Stimulated activated naive CD8-positive, alpha-beta T cell treated with anti-CD3 and anti-CD28 coated beads, Interleukin-15, Interleukin-2, amounts not matched to agents 100 U/mL and 50 U/mL, for 24 hours (primary cell): Measurements from ENCODE around the gene ARL8A.
"Not testable (repeated sequence)": the region's sequence is repeated elsewhere in the genome, so short reads cannot be mapped to it uniquely, and the experiment has no call there.

Experiments used
- ATAC-seq: fragments of 150-1000 bp; cut with Tn5 transposase; one replicate; pipeline ENCODE4 v1.10.0; 2021
- DNase-seq: peaks from one replicate; pipeline ENCODE4 v3.0.0; 2021

ARL8A gene

DNA sequence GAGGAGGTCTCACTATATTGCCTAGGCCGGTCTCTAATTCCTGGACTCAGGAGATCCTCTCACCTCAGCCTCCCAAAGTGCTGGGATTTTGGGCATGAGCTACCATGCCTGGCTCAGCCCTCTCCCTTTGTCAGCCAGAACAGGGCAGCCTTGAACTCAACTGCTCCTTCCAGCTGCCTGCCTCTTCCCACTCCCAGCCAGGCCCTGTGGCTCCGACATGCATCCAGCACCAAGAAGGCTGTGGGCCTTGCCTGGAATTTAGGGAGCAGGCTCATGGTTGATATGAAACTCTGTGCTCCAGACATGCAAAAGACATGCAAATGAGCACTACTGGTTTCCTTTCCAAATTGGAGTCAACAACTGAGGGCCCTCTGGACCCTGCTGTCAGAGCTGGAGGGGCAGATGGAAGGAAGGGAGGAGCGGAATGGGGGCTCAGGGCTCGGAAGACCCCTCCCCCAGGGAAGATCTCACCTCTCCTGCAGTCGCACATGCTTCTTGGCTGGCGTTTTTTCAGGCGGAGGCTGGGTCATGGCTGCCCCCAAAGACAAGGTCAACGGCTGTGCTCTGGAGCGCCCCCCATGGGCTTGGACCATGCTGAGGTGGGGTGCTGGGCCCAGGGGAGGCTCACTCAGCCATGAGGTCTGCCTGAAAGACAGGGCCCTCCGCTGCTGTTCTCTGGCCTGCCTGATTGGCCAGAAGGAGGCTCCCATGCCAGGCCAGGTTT is 14.4 kb upstream of the ARL8A start:
- no peak for ATAC-seq
- peak; percentile 76 for DNase-seq

GRCh38 chr1:202157945-202158344 is 13.4 kb upstream of the ARL8A start:
- no peak for DNase-seq
- no peak for ATAC-seq

GRCh38 chr1:202156590-202156989 is 12.1 kb upstream of the ARL8A start:
- ATAC-seq: no peak
- DNase-seq: no peak

- DNase-seq: no peak
- ATAC-seq: no peak
Observed at GRCh38 chr1:202155478-202156021, 11.0 kb upstream of the ARL8A start.

DNA sequence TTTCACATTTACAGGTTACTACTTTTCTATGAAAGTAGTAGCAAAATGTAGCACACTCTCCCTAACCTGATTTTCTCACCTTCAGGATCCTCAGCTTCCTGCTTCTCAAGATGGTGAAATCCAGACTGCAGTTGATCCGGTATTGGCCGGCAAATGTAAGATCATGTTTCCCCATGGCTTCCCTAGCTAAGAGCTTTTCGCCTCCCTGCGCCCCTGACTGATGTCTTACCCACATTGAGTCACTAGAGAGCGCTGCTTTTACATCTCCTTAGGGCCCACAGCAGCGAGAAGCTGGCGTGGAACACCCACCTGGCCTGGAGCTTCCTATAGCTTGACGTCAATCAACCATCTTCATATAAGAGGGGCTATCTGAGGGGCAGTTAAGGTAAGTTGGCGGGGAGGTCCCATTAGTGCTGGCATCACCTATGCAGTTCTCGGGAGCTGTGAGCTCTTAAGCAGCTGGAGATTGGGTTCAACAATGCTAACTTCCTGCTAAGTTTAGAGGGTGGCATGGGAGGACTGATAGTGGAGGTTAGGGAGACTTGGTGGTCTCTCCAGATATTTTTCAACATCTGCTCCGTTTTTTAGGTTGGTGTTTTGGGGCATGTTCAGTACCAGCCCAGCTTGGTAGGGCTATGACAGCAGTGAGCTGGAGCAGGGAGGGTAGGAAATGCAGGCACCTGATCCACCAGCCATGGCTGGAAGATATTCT is 10.4 kb upstream of the ARL8A start:
- peak; percentile 55 for DNase-seq

GRCh38 chr1:202154148-202154765 is 9.7 kb upstream of the ARL8A start:
- ATAC-seq (no peak), DNase-seq (no peak)

More for the DNA sequence above, 10.4 kb upstream of the ARL8A start:
- ATAC-seq: no peak

DNA sequence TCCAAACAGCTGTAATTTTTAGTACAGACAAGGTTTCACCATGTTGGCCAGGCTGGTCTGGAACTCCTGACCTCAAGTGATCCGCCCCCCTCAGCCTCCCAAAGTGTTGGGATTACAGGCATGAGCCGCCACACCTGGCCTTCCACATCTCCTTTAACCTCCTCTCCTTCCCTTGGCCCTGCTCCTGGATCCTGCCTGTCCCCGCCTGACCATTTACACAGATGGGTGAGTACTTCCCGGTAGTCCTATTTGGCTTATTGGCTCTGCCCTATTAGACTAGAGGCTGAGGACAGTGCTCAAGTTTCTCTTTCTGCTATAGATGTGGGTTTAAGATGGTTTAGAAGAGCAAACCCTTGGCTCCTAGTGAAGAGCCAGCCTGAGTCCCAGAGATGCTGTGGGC is 8.7 kb upstream of the ARL8A start:
- ATAC-seq (no peak), DNase-seq (no peak)

DNA sequence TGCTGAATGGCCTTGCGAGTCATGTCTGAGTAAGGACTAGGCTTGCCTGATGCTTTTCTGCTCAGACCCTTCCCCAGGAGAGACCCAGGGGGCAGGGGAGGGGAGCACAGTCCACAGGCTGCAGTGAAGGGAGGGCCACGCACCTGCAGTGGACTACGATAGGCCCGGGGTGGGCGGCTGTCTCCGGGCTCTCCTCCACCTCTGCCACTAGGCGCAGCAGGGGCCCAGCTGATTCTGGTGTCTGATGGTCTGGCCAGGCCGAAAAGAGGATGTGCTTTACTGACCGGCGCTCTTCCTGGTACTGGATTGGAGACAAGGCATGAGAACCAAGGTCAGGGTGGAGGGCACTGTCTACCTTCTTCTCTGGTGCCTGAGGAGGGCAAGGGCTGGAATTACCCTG is 7.9 kb upstream of the ARL8A start:
- DNase-seq (no peak), ATAC-seq (no peak)

DNA sequence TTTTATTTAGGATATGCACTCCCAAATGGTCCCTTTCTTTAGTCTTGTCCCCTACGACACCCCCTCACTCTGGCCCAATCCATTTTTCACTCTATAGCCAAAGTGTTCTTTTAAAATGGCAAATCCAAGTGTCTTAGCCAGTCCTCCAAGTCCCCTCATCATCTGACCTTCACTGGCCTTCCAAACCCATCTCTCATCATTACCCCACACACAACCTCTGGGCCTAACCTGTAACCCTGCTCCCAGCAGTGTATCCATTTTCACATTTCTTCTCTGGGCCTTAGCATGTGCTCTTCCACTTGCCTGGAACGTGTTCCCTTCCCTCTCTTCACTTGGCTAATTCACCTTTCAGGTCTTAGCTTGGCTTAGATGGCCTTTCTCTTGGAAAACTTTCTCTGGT is 6.5 kb upstream of the ARL8A start:
- DNase-seq (no peak), ATAC-seq (no peak)

GRCh38 chr1:202150602-202151001 is 6.1 kb upstream of the ARL8A start:
- ATAC-seq (no peak), DNase-seq (no peak)

- no peak for DNase-seq
Observed at GRCh38 chr1:202150187-202150586, 5.7 kb upstream of the ARL8A start.

DNA sequence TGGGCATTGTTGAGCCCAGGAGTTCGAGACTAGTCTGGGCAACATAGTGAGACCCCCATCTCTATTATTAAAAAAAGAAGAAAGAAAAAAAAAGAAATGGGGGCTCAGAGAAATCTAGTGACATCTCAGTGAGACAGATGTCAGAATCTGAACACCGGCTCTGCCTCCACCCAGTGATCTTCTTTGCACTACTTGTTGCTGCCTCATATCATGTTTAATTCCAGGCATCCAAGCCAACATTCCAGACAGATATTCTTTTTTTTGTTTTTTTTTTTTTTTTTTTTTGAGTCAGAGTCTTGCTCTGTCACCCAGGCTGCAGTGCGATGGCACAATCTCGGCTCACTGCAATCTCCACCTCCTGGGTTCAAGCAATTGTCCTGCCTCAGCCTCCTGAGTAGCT is 5.0 kb upstream of the ARL8A start:
- no peak for ATAC-seq

More at GRCh38 chr1:202150187-202150586, 5.7 kb upstream of the ARL8A start:
- ATAC-seq: no peak

DNA sequence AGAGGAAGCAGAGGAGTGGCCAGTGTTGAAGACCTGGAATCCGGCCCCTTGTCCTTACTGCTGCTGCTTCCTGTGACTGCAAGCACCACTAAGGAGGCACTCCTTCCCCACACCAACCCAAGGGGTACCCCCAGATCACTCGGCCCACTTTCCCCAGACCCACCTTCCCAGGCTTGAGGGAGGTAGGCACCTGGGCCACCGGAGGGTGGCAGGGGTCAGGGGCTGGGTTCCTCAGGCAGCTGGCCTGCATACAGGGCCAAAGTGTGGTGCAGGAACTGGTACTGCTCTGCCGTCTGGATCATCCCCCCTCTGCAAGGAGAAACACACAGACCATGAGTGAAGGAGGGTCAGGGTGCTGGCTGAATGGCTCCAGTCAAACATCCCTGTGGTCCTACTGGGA is 3.9 kb upstream of the ARL8A start:
- ATAC-seq: no peak
- no peak for DNase-seq

More for the DNA sequence above, 5.0 kb upstream of the ARL8A start:
- no peak for DNase-seq

DNA sequence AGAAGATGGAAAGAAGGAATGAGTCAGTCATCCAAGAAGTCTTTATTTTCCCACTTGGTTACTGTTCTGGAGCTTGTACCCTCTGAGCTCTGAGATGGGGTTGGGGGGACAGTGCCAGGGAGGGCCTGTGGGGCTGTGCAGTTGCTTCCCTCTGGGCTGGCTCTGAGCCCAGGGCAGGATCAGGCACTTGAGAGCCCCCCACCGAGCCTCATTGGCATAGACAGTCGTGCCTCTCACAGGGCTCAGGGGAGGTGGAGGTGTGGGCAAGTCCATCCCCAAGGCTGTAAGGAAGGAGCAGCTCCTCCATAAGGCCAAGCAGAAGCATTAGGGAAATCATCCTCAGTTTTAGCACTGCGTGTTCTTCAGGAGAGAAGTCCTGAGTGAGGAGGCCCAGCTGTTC is 2.5 kb upstream of the ARL8A start:
- DNase-seq (no peak), ATAC-seq (no peak)

GRCh38 chr1:202146279-202146678 is 1.7 kb upstream of the ARL8A start:
- no peak for ATAC-seq

DNA sequence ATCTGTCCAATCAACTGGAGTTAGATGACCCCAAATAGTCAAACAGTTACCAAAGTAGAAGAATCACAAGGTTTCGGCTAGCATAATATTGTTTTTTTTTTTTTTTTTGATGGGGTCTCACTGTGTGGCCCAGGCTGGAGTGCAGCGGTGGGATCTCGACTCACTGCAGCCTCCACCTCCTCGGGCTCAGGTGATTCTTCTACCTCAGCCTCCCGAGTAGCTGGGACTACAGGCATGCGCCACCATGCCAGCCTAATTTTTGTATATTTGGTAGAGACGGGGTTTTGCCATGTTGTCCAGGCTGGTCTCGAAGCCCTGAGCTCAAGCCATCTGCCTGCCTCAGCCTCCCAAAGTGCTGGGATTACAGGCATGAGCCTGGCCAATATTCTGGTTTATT is 1.2 kb upstream of the ARL8A start:
- DNase-seq, ATAC-seq: not testable (repeated sequence)

More at GRCh38 chr1:202146279-202146678, 1.7 kb upstream of the ARL8A start:
- DNase-seq: no peak

DNA sequence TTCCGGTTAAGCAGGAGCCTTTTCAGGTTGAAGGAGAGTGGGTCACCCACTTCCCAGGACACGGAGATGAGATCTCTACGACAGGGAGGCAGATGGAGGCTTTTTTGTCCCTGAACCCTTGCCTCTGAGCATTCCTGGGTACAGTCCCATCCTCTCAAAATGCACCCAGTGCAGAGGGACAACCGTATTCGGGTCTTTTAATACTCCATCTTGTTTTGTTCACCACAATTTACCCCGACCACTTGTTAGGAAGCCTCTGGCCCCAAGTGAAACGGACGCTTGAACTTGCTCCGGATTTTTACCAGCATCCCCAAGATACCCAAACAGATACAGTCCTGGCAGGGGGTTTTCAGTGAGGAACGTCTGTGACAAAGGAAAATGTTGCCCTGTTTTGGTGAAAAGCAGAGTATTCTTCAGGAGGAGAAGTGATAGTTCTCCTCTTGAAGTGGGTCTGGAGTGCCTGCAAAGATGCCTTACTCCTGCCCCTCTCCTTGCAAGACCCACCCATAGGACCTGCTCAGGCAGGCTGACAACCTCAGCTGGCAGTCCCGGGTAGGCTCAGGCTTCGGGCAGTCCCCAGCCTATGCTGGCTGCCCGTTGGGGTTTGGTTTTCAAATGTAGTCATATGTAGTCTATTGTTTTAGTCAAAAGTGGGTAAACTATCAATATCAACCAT is 669 bp upstream of the ARL8A start:
- ATAC-seq: peak; percentile 64

GRCh38 chr1:202143768-202144401 is 652 bp downstream of the ARL8A start:
- peak; percentile 13 for ATAC-seq
- DNase-seq: peak; percentile 48

More for the DNA sequence above, 669 bp upstream of the ARL8A start:
- DNase-seq: peak; percentile 69

- ATAC-seq (peak; percentile 4), DNase-seq (peak; percentile 24)
Observed at GRCh38 chr1:202143011-202143767, 1.3 kb downstream of the ARL8A start.

- DNase-seq, ATAC-seq: not testable (repeated sequence)
Observed at GRCh38 chr1:202141468-202141867, 3.1 kb downstream of the ARL8A start.

DNA sequence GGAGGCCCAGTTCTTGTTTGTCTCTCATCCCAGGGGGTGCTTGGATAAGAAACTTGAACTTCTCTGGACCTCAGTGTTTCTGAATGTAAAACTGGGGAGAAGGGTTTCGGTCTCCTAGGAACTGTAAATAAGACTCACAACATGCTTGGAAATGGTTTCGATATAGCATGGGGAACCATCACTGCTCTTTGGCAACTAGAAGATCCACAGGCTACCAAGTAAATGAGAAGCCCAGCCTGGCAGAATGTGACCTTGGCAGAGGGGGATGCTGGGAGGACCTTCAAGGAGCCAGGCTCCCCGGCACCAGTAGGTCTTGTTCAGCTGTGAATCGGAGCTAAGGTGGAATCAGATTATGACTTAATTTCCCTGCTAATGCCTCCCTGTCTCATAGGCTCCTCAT is 3.7 kb downstream of the ARL8A start:
- ATAC-seq (no peak), DNase-seq (no peak)
